ENCODE results near the gene BNIP5. TPM values are rescaled to one million over a fixed set of nuclear protein-coding genes. Genes with fewer than 3 reads are reported as not detected.

Gene BNIP5
- total RNA-seq, 2 donors from 2014 or later, result not detected

- Histone ChIP-seq H3K4me3 (no peak overlapping the region), H3K27ac (peak overlapping the region; percentile 68 to 70), H3K36me3 (no peaks in the 10 kb centered on the region), H3K9me3 (no peaks in the 10 kb centered on the region), H3K27me3 (replicated peaks; ENCODE audit: insufficient read depth) (no peaks in the 10 kb centered on the region), H3K4me1 (ENCODE audit: control insufficient read depth in 1 of 2, low read depth in 2 of 2) (peaks cover 19 to 51% of the 10 kb centered on the region in 2 donors)
- no peak for DNase-seq (ENCODE audit: low spot score)
- TF ChIP-seq, protein P1, sequence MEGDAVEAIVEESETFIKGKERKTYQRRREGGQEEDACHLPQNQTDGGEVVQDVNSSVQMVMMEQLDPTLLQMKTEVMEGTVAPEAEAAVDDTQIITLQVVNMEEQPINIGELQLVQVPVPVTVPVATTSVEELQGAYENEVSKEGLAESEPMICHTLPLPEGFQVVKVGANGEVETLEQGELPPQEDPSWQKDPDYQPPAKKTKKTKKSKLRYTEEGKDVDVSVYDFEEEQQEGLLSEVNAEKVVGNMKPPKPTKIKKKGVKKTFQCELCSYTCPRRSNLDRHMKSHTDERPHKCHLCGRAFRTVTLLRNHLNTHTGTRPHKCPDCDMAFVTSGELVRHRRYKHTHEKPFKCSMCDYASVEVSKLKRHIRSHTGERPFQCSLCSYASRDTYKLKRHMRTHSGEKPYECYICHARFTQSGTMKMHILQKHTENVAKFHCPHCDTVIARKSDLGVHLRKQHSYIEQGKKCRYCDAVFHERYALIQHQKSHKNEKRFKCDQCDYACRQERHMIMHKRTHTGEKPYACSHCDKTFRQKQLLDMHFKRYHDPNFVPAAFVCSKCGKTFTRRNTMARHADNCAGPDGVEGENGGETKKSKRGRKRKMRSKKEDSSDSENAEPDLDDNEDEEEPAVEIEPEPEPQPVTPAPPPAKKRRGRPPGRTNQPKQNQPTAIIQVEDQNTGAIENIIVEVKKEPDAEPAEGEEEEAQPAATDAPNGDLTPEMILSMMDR (IDR thresholded peaks at IDR 0.05), result no peak
- ATAC-seq (ENCODE audit: insufficient number of reproducible peaks, low FRiP score, low read depth), result no peak
These were observed 45.1 kb upstream of the BNIP5 start for GRCh38 chr6:36381502-36382389.

DNA sequence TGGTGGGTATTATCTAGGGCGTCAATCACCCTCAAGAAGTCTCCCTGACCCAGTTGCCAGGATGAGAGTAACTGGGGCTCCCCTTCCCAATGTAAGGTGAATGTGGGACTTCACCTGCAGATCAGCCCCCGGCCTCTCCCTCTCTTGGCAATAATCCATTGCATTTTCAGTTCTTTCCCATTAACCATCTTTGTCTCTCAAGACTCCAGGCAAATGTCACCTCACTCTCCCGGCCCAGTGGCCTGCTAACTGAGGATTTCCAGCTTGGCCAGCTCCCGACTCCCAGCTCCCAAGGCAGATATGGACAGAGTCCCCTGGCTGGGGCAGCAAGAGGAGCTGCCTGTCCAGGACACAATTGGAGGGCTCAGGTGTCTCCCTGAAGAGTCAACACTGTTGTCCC, 43.5 kb upstream of the BNIP5 start:
- TF ChIP-seq, protein P1 (IDR thresholded peaks at IDR 0.05), result no peak
- H3K4me1 ChIP-seq (ENCODE audit: control insufficient read depth in 1 of 2, low read depth in 2 of 2), result peaks cover 19 to 53% of the 10 kb centered on the region in 2 donors
- peak overlapping the region in 1 of 2 donors; percentile 70 for H3K27ac ChIP-seq
- H3K36me3 ChIP-seq, result no peaks in the 10 kb centered on the region
- DNase-seq (ENCODE audit: low spot score) (no peak), ATAC-seq (ENCODE audit: insufficient number of reproducible peaks, low FRiP score, low read depth) (no peak)
- H3K4me3 ChIP-seq, result no peak overlapping the region
- H3K27me3 ChIP-seq (replicated peaks; ENCODE audit: insufficient read depth), result no peaks in the 10 kb centered on the region
- H3K9me3 ChIP-seq, result no peaks in the 10 kb centered on the region

DNA sequence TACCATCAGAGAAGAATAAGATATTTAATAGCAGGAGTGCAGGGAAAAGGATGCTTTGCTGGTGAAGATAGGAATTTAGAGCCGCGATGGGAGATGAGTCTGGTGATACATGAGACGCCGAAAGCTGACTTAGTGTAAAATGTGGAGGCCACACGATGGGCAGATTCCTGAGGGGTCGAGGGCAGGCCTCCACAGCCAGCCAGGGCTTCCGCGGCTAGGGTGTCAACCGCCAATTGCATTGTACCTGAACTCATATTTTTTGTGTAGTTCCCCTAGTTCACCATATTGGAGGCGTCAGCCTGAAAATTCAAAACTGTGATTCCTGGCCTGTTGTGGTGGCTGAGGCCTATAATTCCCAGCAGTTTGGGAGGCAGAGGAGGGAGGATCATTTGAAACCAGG, 42.2 kb upstream of the BNIP5 start:
- DNase-seq (ENCODE audit: low spot score), result no peak
- TF ChIP-seq, protein P1 (IDR thresholded peaks at IDR 0.05), result no peak
- Histone ChIP-seq H3K4me1 (ENCODE audit: control insufficient read depth in 1 of 2, low read depth in 2 of 2) (peaks cover 19 to 64% of the 10 kb centered on the region in 2 donors), H3K36me3 (no peaks in the 10 kb centered on the region), H3K4me3 (no peak overlapping the region), H3K27ac (no peak overlapping the region), H3K9me3 (no peaks in the 10 kb centered on the region), H3K27me3 (replicated peaks; ENCODE audit: insufficient read depth) (no peaks in the 10 kb centered on the region)
- ATAC-seq (ENCODE audit: insufficient number of reproducible peaks, low FRiP score, low read depth), result no peak

- no peaks in the 10 kb centered on the region for H3K27me3 ChIP-seq (replicated peaks; ENCODE audit: insufficient read depth)
- ATAC-seq (ENCODE audit: insufficient number of reproducible peaks, low FRiP score, low read depth) (no peak), DNase-seq (ENCODE audit: low spot score) (no peak)
- peak overlapping the region in 1 of 2 donors; percentile 76 for H3K27ac ChIP-seq
- H3K4me3 ChIP-seq, result no peak overlapping the region
- H3K36me3 ChIP-seq, result no peaks in the 10 kb centered on the region
- no peaks in the 10 kb centered on the region for H3K9me3 ChIP-seq
- H3K4me1 ChIP-seq (ENCODE audit: control insufficient read depth in 1 of 2, low read depth in 2 of 2), result peaks cover 19 to 63% of the 10 kb centered on the region in 2 donors
- TF ChIP-seq, protein P1 (IDR thresholded peaks at IDR 0.05), result no peak
These were observed 41.7 kb upstream of the BNIP5 start for GRCh38 chr6:36378243-36378920.

GRCh38 chr6:36377594-36377993, 40.9 kb upstream of the BNIP5 start:
- ATAC-seq (ENCODE audit: insufficient number of reproducible peaks, low FRiP score, low read depth), result peak; percentile 18
- peak overlapping the region; percentile 73 to 76 for H3K27ac ChIP-seq
- peak overlapping the region; percentile 43 for H3K4me3 ChIP-seq

More at GRCh38 chr6:36377594-36377993, 40.9 kb upstream of the BNIP5 start:
- Histone ChIP-seq H3K27me3 (replicated peaks; ENCODE audit: insufficient read depth) (no peaks in the 10 kb centered on the region), H3K9me3 (no peaks in the 10 kb centered on the region), H3K36me3 (no peaks in the 10 kb centered on the region), H3K4me1 (ENCODE audit: control insufficient read depth in 1 of 2, low read depth in 2 of 2) (peaks cover 17 to 55% of the 10 kb centered on the region in 2 donors)
- TF ChIP-seq, protein P1 (IDR thresholded peaks at IDR 0.05), result no peak
- no peak for DNase-seq (ENCODE audit: low spot score)

Measured in thoracic aorta (tissue), 2 donors.